HepG2 (cell line): Measurements from ENCODE around the gene CCBE1. TPM values are rescaled to one million over a fixed set of nuclear protein-coding genes. Genes with fewer than 3 reads are reported as not detected.

Source experiments
- ATAC-seq: fragments of 200-7000 bp; cut with Tn5 transposase; 3 replicates; pipeline ENCODE4 v1.9.1; 2020; ENCODE audit warnings: mild to moderate bottlenecking, moderate library complexity
- BruUV-seq: library from RNA; stranded (reverse); fragments of 400-500 nt; replicated peaks from 2 replicates; lab custom pipeline; 2021; lab: Mats Ljungman, UMichigan
- CTCF ChIA-PET: fragments of 300-600 bp; formaldehyde crosslinking; extraction: SDS; loops from one replicate; lab custom pipeline; 2021; ENCODE audit warnings: low total read pairs, inconsistent platforms, low intra/inter-chr PET ratio; lab: Yijun Ruan, JAX
- POLR2A ChIA-PET: fragments of 350-600 bp; sonication (Branson Sonifier 250); formaldehyde crosslinking; loops from one replicate; lab custom pipeline; 2020; ENCODE audit warnings: antibody characterized with exemption, inconsistent platforms; lab: Yijun Ruan, JAX
- DNase-seq: peaks from one replicate; pipeline ENCODE4 v3.0.0-alpha.2; 2015; ENCODE audit warnings: low spot score
- FAIRE-seq: peaks from 3 replicates; lab custom pipeline; 2011; peaks lifted over from hg19 to GRCh38; lab: Jason Lieb, UNC
- H2AFZ ChIP-seq: one replicate; pipeline ENCODE4 v1.6.1; 2011; ENCODE audit warnings: low read length, inconsistent platforms
- H3K27ac ChIP-seq: fragments of 300-600 bp; 3 replicates; pipeline ENCODE4 v1.8.0; 2011; ENCODE audit warnings: mixed run types, mild to moderate bottlenecking, mixed read lengths, low read length, inconsistent platforms; ENCODE audit not compliant: insufficient read depth; ENCODE audit errors: extremely low read length
- H3K27me3 ChIP-seq, 2 experiments: fragments of 200-600 bp in 1 of 2; 2 replicates in 1 of 2; 3 replicates in 1 of 2; pipeline versions ENCODE4 v1.6.0 to v1.8.0; 2011; ENCODE audit warnings: low read length in 2 of 2, mild to moderate bottlenecking in 2 of 2, moderate library complexity in 2 of 2, inconsistent platforms in 1 of 2; ENCODE audit not compliant: insufficient read depth in 2 of 2, control insufficient read depth in 1 of 2
- H3K36me3 ChIP-seq, 2 experiments: fragments of 200-600 bp in 1 of 2; replicated peaks in 1 of 2; 2 replicates in 1 of 2; 3 replicates in 1 of 2; pipeline versions ENCODE4 v1.5.1 to v1.8.0; 2011; ENCODE audit warnings: low read length in 2 of 2, inconsistent platforms in 1 of 2; ENCODE audit not compliant: insufficient read depth in 2 of 2, control insufficient read depth in 1 of 2
- H3K4me1 ChIP-seq: 2 replicates; pipeline ENCODE4 v1.5.1; 2012; ENCODE audit warnings: low read length, inconsistent platforms; ENCODE audit not compliant: insufficient read depth
- H3K4me2 ChIP-seq: 2 replicates; pipeline ENCODE4 v1.6.0; 2011; ENCODE audit warnings: low read depth, low read length, inconsistent platforms
- H3K4me3 ChIP-seq, 3 experiments: fragments of 200-600 bp in 1 of 3; sonication (generic), shearing (Covaris generic) in 1 of 3; replicated peaks in 1 of 3; 2 replicates each; pipeline ENCODE4 v1.5.1; 2011 to 2016; ENCODE audit warnings: low read length in 3 of 3, inconsistent platforms in 2 of 3, low read depth in 2 of 3, mild to moderate bottlenecking in 2 of 3, control low read depth in 1 of 3, mixed read lengths in 1 of 3; ENCODE audit not compliant: insufficient read depth in 1 of 3
- H3K79me2 ChIP-seq: one replicate; pipeline ENCODE4 v1.6.1; 2011; ENCODE audit warnings: low read length, inconsistent platforms; ENCODE audit not compliant: insufficient read depth
- H3K9ac ChIP-seq: 2 replicates; pipeline ENCODE4 v1.6.0; 2011; ENCODE audit warnings: mild to moderate bottlenecking, low read depth, low read length, inconsistent platforms; ENCODE audit not compliant: insufficient read depth
- H3K9me3 ChIP-seq: 2 replicates; pipeline ENCODE4 v1.5.1; 2012; ENCODE audit warnings: mild to moderate bottlenecking, low read length
- H4K20me1 ChIP-seq: 2 replicates; pipeline ENCODE4 v1.6.0; 2011; ENCODE audit warnings: inconsistent platforms, mild to moderate bottlenecking, low read length, moderate library complexity; ENCODE audit not compliant: insufficient read depth
- ARID2 ChIP-seq: sonication (generic); formaldehyde crosslinking; IDR thresholded peaks from 2 replicates; pipeline ENCODE4 v1.8.1; 2022; ENCODE audit warnings: mild to moderate bottlenecking, missing genetic modification reagents, borderline replicate concordance
- CCAR2 ChIP-seq: fragments of 200-400 bp; formaldehyde crosslinking; optimal IDR thresholded peaks from 2 replicates; pipeline ENCODE3; 2018; ENCODE audit warnings: low read depth, mild to moderate bottlenecking, low read length, moderate library complexity
- CERS6 ChIP-seq: sonication (generic); formaldehyde crosslinking; IDR thresholded peaks from 2 replicates; pipeline ENCODE4 v1.5.0; 2020; ENCODE audit warnings: missing genetic modification reagents
- CHD2 ChIP-seq: IDR thresholded peaks from 2 replicates; pipeline ENCODE4 v1.6.1; 2011; ENCODE audit warnings: low read depth, low read length, improper control_type of control experiment
- DMAP1 ChIP-seq: IDR thresholded peaks from 2 replicates; pipeline ENCODE4 v1.6.1; 2016
- MAX ChIP-seq: IDR thresholded peaks from 2 replicates; pipeline ENCODE4 v1.6.1; 2012; ENCODE audit warnings: inconsistent platforms
- NFE2L1 ChIP-seq: sonication (generic); formaldehyde crosslinking; IDR thresholded peaks from 2 replicates; pipeline ENCODE4 v1.4.0; 2020; ENCODE audit warnings: missing genetic modification reagents, mild to moderate bottlenecking, borderline replicate concordance
- NFE2L2 ChIP-seq: fragments of 150-350 bp; IDR thresholded peaks from 2 replicates; pipeline ENCODE4 v1.6.1; 2014; ENCODE audit warnings: low read length
- RBM22 ChIP-seq: fragments of 200-400 bp; formaldehyde crosslinking; optimal IDR thresholded peaks from 2 replicates; pipeline ENCODE3; 2017; ENCODE audit warnings: mild to moderate bottlenecking, low read length, moderate library complexity
- STAG1 ChIP-seq: sonication (generic); formaldehyde crosslinking; IDR thresholded peaks from 2 replicates; pipeline ENCODE4 v1.4.0; 2020; ENCODE audit warnings: missing genetic modification reagents
- ZBTB46 ChIP-seq: sonication (generic); formaldehyde crosslinking; IDR thresholded peaks from 2 replicates; pipeline ENCODE4 v1.4.0; 2020; ENCODE audit warnings: mild to moderate bottlenecking, missing genetic modification reagents, borderline replicate concordance
- ZBTB8A ChIP-seq: sonication (generic); formaldehyde crosslinking; IDR thresholded peaks from 2 replicates; pipeline ENCODE4 v1.4.0; 2020; ENCODE audit warnings: mild to moderate bottlenecking, low read depth, missing genetic modification reagents, borderline replicate concordance
- ZNF225 ChIP-seq: sonication (generic); formaldehyde crosslinking; IDR thresholded peaks from 2 replicates; pipeline ENCODE4 v1.4.0; 2020; ENCODE audit warnings: mild to moderate bottlenecking, missing genetic modification reagents
- ZNF550 ChIP-seq: sonication (generic); formaldehyde crosslinking; IDR thresholded peaks from 2 replicates; pipeline ENCODE4 v1.4.0; 2020; ENCODE audit warnings: mild to moderate bottlenecking, missing genetic modification reagents, borderline replicate concordance
- WGBS: methylation state at CpG from one replicate; pipeline ENCODE4 v1.1.6; 2017; ENCODE audit warnings: low lambda C conversion rate; 5-methylcytosine and 5-hydroxymethylcytosine counted together
- in situ Hi-C: cut with HindIII; loops from 2 replicates; pipeline ENCODE4 v1.10.0; 2017; ENCODE audit warnings: low pct_unique_long_range_greater_than_20kb; ENCODE audit not compliant: extremely low pct_ligation_motif_present
- intact Hi-C: fragments of 100-400 bp; cut with micrococcal nuclease; formaldehyde crosslinking; loops from one replicate; pipeline ENCODE4 v1.10.0; 2022; ENCODE audit not compliant: unreplicated experiment
- polyA plus RNA-seq, 8 experiments: library from polyadenylated mRNA; depleted of rRNA in 3 of 8; stranded (reverse) in 7 of 8; unstranded in 1 of 8; fragments of >200 nt; fragmentation: Illumina TruSeq in 4 of 8; extraction: Trizol in 4 of 8; gene quantifications; 2 replicates each; pipeline versions ENCODE4 v1.2.1 to v1.2.3, GENCODE V29; 2011 to 2016; ENCODE audit warnings: low read depth in 4 of 8, missing spikeins in 1 of 8, mixed read lengths in 1 of 8; ENCODE audit not compliant: insufficient read depth in 1 of 8
- total RNA-seq, 5 experiments: library from RNA; depleted of rRNA; stranded (reverse); fragments of >200 nt; fragmentation: Illumina TruSeq; extraction: Trizol; gene quantifications; 2 replicates each; pipeline ENCODE4 v1.2.3, GENCODE V29; 2016; ENCODE audit warnings: low read depth in 1 of 5
- TF ChIP-seq, protein P1 (sequence below): sonication (generic); formaldehyde crosslinking; IDR thresholded peaks from 2 replicates; pipeline ENCODE4 v1.8.0; 2022; ENCODE audit warnings: low read depth, missing genetic modification reagents

The CCBE1 gene
- total and polyA plus RNA-seq, 2 of the 13 experiments (the other 11 are each of a cell fraction or from before 2014, with no cell fraction given), result not detected

- no peak for FAIRE-seq
- Histone ChIP-seq H3K4me3 (no peak overlapping the region), H3K9me3 (no peaks in the 10 kb centered on the region), H3K4me2 (no peak overlapping the region), H4K20me1 (no peaks in the 10 kb centered on the region), H3K79me2 (no peaks in the 10 kb centered on the region), H3K36me3 (no peaks in the 10 kb centered on the region), H2AFZ (no peak overlapping the region), H3K27ac (no peak overlapping the region), H3K27me3 (peaks cover 0 to 4% of the 10 kb centered on the region in 2 experiments; a peak in 1 of 5 replicates), H3K9ac (no peak overlapping the region), H3K4me1 (no peaks in the 10 kb centered on the region)
- POLR2A ChIA-PET, result no interaction called here
- WGBS, result 9% methylated on average over 3 of the region's 3 CpGs
- no peak for DNase-seq
- TF ChIP-seq MAX, result no peak
- TF ChIP-seq ZNF550 (CRISPR knock-in tag), result no peak
- no peak for TF ChIP-seq CCAR2
- TF ChIP-seq STAG1 (CRISPR knock-in tag), result no peak
- TF ChIP-seq CERS6, result no peak
- TF ChIP-seq, protein P1, sequence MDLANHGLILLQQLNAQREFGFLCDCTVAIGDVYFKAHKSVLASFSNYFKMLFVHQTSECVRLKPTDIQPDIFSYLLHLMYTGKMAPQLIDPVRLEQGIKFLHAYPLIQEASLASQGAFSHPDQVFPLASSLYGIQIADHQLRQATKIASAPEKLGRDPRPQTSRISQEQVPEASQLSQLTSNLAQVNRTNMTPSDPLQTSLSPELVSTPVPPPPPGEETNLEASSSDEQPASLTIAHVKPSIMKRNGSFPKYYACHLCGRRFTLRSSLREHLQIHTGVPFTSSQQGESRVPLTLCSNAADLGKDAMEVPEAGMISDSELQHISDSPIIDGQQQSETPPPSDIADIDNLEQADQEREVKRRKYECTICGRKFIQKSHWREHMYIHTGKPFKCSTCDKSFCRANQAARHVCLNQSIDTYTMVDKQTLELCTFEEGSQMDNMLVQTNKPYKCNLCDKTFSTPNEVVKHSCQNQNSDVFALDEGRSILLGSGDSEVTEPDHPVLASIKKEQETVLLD (CRISPR knock-in tag), result no peak
- TF ChIP-seq NFE2L2, result no peak
- no peak for TF ChIP-seq ZNF225 (CRISPR knock-in tag)
- no peak for TF ChIP-seq DMAP1 (CRISPR knock-in tag)
- no peak for TF ChIP-seq NFE2L1 (CRISPR knock-in tag)
- no peak for TF ChIP-seq ZBTB46 (CRISPR knock-in tag)
- no peak for TF ChIP-seq RBM22
- TF ChIP-seq CHD2, result no peak
- no peak for TF ChIP-seq ZBTB8A
- TF ChIP-seq ARID2 (CRISPR knock-in tag), result no peak
- CTCF ChIA-PET, result no interaction called here
- ATAC-seq, result no peak
- BruUV-seq, result no TSS peak
- in situ Hi-C loops (no loop called here), intact Hi-C loops (no loop called here)
These were observed 133.9 kb downstream of the CCBE1 start for GRCh38 chr18:59563176-59563785.
